ENCODE measurements around the gene TRAF3IP1. TPM values are rescaled to one million over a fixed set of nuclear protein-coding genes. Genes with fewer than 3 reads are reported as not detected.

TRAF3IP1 gene
- total and polyA plus RNA-seq, 2 donors (not counting 1 experiment from before 2014, with no cell fraction given), result 1.4 to 15.5 TPM

DNA sequence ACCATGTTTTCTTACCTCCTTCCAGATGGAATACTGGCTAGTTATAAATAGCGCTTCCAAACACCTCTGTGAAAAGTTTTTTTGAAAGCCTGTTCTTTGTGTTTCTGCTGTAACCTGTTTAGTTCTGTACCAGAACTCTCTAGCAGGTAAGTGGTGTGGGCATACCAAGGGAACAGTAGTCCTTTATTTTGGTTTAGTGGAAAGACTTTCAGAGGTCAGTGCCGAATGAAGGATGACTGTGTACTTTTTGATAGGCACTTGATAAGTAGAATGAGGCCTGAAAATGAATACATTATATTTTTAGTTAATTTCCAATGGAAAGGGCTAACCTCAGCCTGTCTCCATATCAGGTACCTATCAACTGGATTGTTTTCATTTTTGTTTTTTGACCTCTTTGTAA lies 78.8 kb downstream of the TRAF3IP1 start:
- H3K4me1 Mint-ChIP-seq, result no peaks in the 10 kb centered on the region
- Histone ChIP-seq H3K36me3 (replicated peaks in 1 of 2; ENCODE audit: control extremely low read depth in 1 of 2, control insufficient read depth in 1 of 2, extremely low read depth in 1 of 2, insufficient read depth in 2 of 2, low read length in 1 of 2) (peaks cover 0 to 5% of the 10 kb centered on the region in 2 experiments), H3K4me1 (ENCODE audit: control insufficient read depth in 2 of 2, insufficient read depth in 2 of 2, low read length in 2 of 2) (no peaks in the 10 kb centered on the region), H3K79me2 (ENCODE audit: control insufficient read depth, insufficient read depth, low read length) (no peaks in the 10 kb centered on the region), H3K4me2 (replicated peaks; ENCODE audit: low read depth, low read length, poor library complexity, severe bottlenecking) (no peak overlapping the region), H3K9ac (ENCODE audit: low read length) (no peak overlapping the region), H3K4me3 (ENCODE audit: control extremely low read depth in 1 of 5, extremely low read depth in 1 of 5, insufficient read depth in 1 of 5, low read depth in 2 of 5, low read length in 4 of 5) (no peak overlapping the region), H3K9me3 (ENCODE audit: control extremely low read depth in 1 of 3, control insufficient read depth in 2 of 3, insufficient read depth in 1 of 3, low read length in 2 of 3) (no peaks in the 10 kb centered on the region), H2AFZ (ENCODE audit: insufficient read depth, low read depth, low read length, poor library complexity, severe bottlenecking) (no peak overlapping the region), H3K27ac (ENCODE audit: low read length in 2 of 2) (no peak overlapping the region), H3K27me3 (replicated peaks in 1 of 4; ENCODE audit: control extremely low read depth in 1 of 4, control insufficient read depth in 3 of 4, insufficient read depth in 4 of 4, low read length in 3 of 4) (no peaks in the 10 kb centered on the region), H4K20me1 (ENCODE audit: control insufficient read depth, insufficient read depth, low read length, poor library complexity, severe bottlenecking) (no peaks in the 10 kb centered on the region)
- H3K9me3 Mint-ChIP-seq (ENCODE audit: insufficient read depth), result no peaks in the 10 kb centered on the region
- ChIA-PET POLR2A (no interaction called here), CTCF (no interaction called here)
- no peaks in the 10 kb centered on the region for H3K27me3 Mint-ChIP-seq
- WGBS (ENCODE audit: insufficient coverage), result no CpG with 5 or more reads among the region's 2 CpGs
- TF ChIP-seq, protein P1, sequence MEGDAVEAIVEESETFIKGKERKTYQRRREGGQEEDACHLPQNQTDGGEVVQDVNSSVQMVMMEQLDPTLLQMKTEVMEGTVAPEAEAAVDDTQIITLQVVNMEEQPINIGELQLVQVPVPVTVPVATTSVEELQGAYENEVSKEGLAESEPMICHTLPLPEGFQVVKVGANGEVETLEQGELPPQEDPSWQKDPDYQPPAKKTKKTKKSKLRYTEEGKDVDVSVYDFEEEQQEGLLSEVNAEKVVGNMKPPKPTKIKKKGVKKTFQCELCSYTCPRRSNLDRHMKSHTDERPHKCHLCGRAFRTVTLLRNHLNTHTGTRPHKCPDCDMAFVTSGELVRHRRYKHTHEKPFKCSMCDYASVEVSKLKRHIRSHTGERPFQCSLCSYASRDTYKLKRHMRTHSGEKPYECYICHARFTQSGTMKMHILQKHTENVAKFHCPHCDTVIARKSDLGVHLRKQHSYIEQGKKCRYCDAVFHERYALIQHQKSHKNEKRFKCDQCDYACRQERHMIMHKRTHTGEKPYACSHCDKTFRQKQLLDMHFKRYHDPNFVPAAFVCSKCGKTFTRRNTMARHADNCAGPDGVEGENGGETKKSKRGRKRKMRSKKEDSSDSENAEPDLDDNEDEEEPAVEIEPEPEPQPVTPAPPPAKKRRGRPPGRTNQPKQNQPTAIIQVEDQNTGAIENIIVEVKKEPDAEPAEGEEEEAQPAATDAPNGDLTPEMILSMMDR (IDR thresholded peaks at IDR 0.05), result no peak
- TF ChIP-seq EZH2 (IDR thresholded peaks at IDR 0.05; ENCODE audit: borderline replicate concordance, insufficient read depth, low read depth, low read length, poor library complexity, severe bottlenecking), result no peak
- no peak overlapping the region for H3K4me3 Mint-ChIP-seq
- no peak for DNase-seq
- no peak overlapping the region for H3K27ac Mint-ChIP-seq
- intact Hi-C loops (cut with micrococcal nuclease), result no loop called here
- ATAC-seq (ENCODE audit: low read depth), result no peak

DNA sequence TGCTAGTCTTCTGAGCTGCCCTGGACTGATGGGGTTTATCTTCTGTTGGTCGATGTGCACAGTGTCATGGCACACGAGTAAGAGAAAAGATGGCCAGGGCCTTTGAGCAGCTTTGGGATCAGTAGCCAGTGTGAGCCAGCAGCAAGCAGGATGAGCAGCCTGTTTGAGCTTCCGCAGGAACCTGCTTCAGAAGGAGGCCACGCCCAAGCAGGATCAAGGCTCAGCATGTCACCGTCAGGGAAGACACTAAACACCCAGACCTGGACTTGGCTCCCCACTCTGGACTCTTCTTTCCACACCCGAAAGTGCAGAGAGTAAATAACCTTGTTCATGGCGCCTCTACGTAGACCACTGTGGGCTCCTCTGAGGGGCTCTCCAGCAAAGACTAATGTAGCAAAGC lies 81.2 kb downstream of the TRAF3IP1 start:
- Histone ChIP-seq H3K4me1 (ENCODE audit: control insufficient read depth in 2 of 2, insufficient read depth in 2 of 2, low read length in 2 of 2) (no peaks in the 10 kb centered on the region), H4K20me1 (ENCODE audit: control insufficient read depth, insufficient read depth, low read length, poor library complexity, severe bottlenecking) (no peaks in the 10 kb centered on the region), H3K27ac (ENCODE audit: low read length in 2 of 2) (no peak overlapping the region), H3K9ac (ENCODE audit: low read length) (no peak overlapping the region), H2AFZ (ENCODE audit: insufficient read depth, low read depth, low read length, poor library complexity, severe bottlenecking) (no peak overlapping the region), H3K36me3 (replicated peaks in 1 of 2; ENCODE audit: control extremely low read depth in 1 of 2, control insufficient read depth in 1 of 2, extremely low read depth in 1 of 2, insufficient read depth in 2 of 2, low read length in 1 of 2) (peaks cover 0 to 5% of the 10 kb centered on the region in 2 experiments), H3K4me3 (ENCODE audit: control extremely low read depth in 1 of 5, extremely low read depth in 1 of 5, insufficient read depth in 1 of 5, low read depth in 2 of 5, low read length in 4 of 5) (no peak overlapping the region), H3K79me2 (ENCODE audit: control insufficient read depth, insufficient read depth, low read length) (no peaks in the 10 kb centered on the region), H3K4me2 (replicated peaks; ENCODE audit: low read depth, low read length, poor library complexity, severe bottlenecking) (no peak overlapping the region), H3K27me3 (replicated peaks in 1 of 4; ENCODE audit: control extremely low read depth in 1 of 4, control insufficient read depth in 3 of 4, insufficient read depth in 4 of 4, low read length in 3 of 4) (no peaks in the 10 kb centered on the region), H3K9me3 (ENCODE audit: control extremely low read depth in 1 of 3, control insufficient read depth in 2 of 3, insufficient read depth in 1 of 3, low read length in 2 of 3) (no peaks in the 10 kb centered on the region)
- H3K4me3 Mint-ChIP-seq, result no peak overlapping the region
- WGBS (ENCODE audit: insufficient coverage), result over 99% methylated on average over 8 of the region's 8 CpGs
- ChIA-PET POLR2A (no interaction called here), CTCF (no interaction called here)
- intact Hi-C loops (cut with micrococcal nuclease), result no loop called here
- TF ChIP-seq EZH2 (IDR thresholded peaks at IDR 0.05; ENCODE audit: borderline replicate concordance, insufficient read depth, low read depth, low read length, poor library complexity, severe bottlenecking), result no peak
- TF ChIP-seq, protein P1 (IDR thresholded peaks at IDR 0.05), result no peak
- H3K27me3 Mint-ChIP-seq, result no peaks in the 10 kb centered on the region
- H3K4me1 Mint-ChIP-seq, result no peaks in the 10 kb centered on the region
- no peak for DNase-seq
- H3K27ac Mint-ChIP-seq, result no peak overlapping the region
- no peaks in the 10 kb centered on the region for H3K9me3 Mint-ChIP-seq (ENCODE audit: insufficient read depth)
- ATAC-seq (ENCODE audit: low read depth), result no peak

All from B cell (primary cell).